PC-9 (cell line): Measurements from ENCODE around the gene KRT38.

Experiments used
- CTCF ChIP-seq: fragments of 200-600 bp; sonication (generic); conservative IDR thresholded peaks from 2 replicates; pipeline ENCODE4 v1.6.1; 2017; ENCODE audit warnings: mixed run types, antibody characterized with exemption, mild to moderate bottlenecking, moderate library complexity
- EZH2 ChIP-seq: fragments of 200-600 bp; sonication (generic); IDR thresholded peaks from 2 replicates; pipeline ENCODE4 v1.8.0; 2017; ENCODE audit warnings: antibody characterized with exemption, low read depth

GRCh38 chr17:41448506-41448905 is 7.7 kb upstream of the KRT38 start:
- no peak for TF ChIP-seq CTCF
- no peak for TF ChIP-seq EZH2
